ENCODE results near the gene CD28.
"Not testable (repeated sequence)": the region's sequence is repeated elsewhere in the genome, so short reads cannot be mapped to it uniquely, and the experiment has no call there.

Gene CD28

GRCh38 chr2:203688798-203689197, 17.6 kb upstream of the CD28 start:
- no peak for DNase-seq

DNA sequence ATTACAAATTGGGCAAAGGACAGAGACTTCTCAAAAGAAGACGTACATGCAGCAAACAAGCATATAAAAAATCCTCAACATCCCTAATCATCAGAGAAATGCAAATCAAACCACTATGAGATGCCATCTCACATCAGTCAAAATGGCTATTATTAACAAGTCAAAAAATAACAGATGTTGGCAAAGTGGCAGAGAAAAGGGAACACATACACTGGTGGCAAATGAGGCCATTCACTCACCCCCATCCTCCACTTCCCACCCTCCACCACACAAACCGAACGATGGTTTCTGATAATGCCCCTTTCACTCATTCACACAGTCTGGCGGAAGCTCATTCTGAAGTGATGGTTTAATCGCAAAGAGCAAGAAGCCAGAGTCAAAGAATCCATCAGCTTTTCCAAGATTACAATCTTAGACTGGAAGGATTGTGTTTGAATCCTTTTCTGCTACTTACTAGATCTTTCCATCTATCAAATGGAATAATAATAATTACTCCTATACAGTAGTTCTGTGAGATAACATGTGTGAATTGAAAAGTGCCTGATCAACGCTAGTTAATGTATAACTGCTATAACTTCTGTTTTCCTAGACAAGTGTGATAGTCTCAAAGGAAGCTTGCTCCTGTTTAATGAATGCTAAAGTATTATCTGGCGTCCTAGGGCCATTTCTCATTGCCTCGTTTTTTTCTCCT, 16.9 kb upstream of the CD28 start:
- no peak for DNase-seq

GRCh38 chr2:203690117-203690431, 16.4 kb upstream of the CD28 start:
- DNase-seq = no peak

DNA sequence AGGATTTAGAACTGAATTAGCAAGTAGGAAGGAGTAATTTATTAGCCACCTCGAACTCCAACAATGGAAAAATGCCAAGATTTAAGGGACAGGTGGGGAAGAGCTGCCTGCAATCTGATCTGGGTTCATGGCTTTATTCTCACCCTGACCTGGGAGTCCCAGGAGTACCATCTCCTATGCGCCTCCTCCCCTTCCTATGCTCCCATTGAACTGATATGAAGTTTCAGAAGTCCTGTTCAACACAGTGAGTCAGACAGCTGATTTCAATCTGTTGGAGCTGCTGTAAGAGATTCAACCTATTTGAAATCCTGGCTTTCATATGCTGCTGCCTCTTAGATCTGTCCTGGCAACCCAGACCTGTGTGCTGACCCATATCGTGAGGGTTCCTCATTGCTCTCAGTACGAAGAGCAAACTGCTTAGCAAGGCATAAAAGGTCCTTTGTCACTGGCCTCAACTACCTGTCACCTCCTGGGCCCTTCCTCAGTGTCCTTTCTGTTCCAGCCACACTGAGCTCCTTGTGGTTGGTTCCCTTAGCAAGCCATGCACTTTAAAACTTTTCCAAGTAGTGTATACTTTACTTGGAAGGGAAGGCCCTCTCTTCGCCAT, 15.9 kb upstream of the CD28 start:
- DNase-seq = no peak

GRCh38 chr2:203691149-203691548, 15.3 kb upstream of the CD28 start:
- DNase-seq = no peak

DNA sequence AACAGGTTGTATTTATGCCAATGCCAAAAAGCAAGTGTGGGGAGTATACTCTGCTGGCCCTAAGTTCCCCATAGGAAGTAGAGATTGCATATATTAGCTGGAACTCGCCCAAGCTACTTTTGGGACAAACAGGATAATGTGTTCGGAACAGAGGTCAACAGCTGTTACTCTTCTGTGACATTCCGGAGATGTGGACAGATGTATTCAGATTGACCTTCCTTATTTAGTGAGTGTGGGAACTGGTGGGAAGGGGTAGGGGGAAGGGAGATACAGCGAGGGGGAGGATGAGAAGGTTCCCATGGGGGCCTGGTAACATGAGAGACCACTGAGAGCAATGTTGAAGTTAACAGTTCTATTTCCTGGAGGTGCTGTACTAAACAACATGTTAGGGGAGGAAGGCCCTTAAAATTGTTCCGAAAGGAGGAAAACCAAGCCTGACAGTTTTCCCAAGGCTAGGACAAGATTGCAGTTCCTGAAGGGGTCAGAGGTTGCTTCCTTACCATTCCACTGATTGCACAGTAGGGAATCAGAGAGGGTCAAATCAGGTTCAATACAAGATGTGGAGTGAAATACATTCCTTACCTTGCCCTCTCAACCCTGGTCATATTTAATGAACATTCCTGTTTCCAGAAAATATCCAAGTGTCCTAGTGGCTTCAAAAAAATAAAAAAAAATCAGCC, 14.3 kb upstream of the CD28 start:
- DNase-seq = no peak

GRCh38 chr2:203693242-203693879, 13.1 kb upstream of the CD28 start:
- no peak for DNase-seq

- no peak for DNase-seq
Observed at GRCh38 chr2:203694191-203694590, 12.2 kb upstream of the CD28 start.

GRCh38 chr2:203697190-203697589, 9.2 kb upstream of the CD28 start:
- no peak for DNase-seq

- not testable (repeated sequence) for DNase-seq
Observed at GRCh38 chr2:203697763-203698162, 8.7 kb upstream of the CD28 start.

DNA sequence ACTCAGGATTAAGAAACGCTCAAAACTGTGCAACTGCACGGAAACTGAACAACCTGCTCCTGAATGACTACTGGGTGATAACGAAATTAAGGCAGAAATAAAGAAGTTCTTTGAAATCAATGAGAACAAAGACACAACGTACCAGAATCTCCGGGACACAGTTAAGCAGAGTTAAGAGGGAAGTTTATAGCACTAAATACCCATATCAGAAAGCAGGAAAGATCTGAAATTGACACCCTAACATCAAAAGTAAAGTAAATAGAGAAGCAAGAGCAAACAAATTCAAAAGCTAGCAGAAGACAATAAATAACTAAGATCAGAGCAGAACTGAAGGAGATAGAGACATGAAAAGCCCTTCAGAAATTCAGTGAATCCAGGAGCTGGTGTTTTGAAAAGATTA, 8.0 kb upstream of the CD28 start:
- DNase-seq = not testable (repeated sequence)

GRCh38 chr2:203704430-203704829, 2.0 kb upstream of the CD28 start:
- DNase-seq = no peak

DNA sequence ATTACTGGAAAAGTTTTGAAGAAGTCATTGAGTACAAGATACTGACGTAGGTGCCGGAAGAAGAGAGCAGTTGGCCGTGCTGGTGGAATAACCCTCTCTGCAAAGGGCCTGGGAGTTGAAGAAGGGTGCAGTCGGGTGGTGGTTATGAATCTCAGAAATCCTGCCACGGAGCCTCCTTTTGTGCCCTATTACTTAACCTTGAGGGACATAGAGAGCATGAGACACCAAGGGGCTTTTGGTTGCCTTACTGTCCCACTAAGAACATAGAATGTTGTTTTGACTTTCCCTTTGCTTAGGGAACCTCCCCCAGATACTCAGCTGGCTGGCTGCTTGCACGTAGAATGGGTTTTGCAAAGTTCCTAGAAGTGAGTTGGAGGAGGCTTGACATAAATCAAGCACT, 1.3 kb upstream of the CD28 start:
- DNase-seq = peak; percentile 37 to 46

DNA sequence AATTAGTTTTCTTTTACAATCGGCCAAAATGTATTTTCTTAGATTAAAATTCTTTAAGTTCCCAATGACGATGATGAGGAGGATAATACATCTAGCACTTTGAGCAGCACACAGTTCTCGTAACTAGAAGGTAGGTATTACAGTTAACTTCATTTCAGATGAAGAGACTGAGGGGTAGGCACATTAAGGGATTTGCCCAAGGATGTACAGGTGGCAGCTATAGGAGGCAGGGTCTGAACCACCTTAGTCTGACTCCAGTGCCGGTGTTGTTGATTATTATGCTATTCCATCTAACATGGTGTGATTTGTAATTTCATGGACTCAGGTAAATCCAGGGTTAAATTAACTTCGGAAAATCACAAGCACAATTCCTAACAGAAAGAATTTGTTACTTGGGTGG, 1.1 kb downstream of the CD28 start:
- no peak for DNase-seq

DNA sequence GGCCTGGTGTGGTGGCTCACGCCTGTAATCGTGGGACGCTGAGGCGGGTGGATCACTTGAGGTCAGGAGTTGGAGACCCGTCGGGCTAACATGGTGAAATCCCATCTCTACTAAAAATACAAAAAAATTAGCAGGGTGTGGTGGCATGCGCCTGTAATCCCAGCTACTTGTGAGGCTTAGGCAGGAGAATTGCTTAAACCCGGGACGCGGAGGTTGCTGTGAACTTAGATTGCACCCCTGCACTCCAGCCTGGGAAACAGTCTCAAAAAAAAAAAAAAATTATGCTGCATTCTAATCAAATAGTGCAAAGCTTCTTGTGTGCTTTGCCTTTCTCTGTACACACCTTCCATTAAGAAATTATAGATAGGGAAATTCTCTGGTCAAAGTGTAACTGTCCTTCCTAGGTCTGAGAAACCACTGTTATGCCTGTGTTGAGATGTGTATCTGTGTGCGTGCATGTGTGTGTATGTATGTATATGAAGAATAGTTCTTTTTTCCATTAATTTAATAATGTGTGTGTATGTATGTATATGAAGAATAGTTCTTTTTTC, 2.5 kb downstream of the CD28 start:
- DNase-seq = no peak

GRCh38 chr2:203709416-203710040, 3.1 kb downstream of the CD28 start:
- no peak for DNase-seq

- DNase-seq = no peak
Observed at GRCh38 chr2:203710226-203710625, 3.8 kb downstream of the CD28 start.

GRCh38 chr2:203710952-203711351, 4.5 kb downstream of the CD28 start:
- no peak for DNase-seq

DNA sequence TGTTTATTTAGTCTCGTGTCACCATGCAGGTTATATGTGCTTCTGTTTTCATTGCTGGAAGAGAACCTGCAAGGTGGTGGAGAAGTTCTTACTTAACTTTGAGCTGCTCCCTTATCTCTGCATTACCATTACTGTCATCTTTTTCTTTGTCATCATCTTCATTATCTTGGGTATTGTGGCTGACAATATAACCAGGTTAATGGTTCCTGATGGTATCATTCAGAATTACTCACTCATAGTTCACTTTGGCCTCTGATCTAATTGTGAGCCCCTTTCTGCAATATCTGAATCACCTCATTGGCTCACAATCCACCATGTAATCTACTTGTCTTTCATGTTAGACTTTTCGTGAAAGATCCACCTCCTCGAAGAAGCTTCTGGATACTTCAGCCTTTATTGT, 5.0 kb downstream of the CD28 start:
- no peak for DNase-seq

GRCh38 chr2:203713381-203713780, 6.9 kb downstream of the CD28 start:
- DNase-seq = no peak

DNA sequence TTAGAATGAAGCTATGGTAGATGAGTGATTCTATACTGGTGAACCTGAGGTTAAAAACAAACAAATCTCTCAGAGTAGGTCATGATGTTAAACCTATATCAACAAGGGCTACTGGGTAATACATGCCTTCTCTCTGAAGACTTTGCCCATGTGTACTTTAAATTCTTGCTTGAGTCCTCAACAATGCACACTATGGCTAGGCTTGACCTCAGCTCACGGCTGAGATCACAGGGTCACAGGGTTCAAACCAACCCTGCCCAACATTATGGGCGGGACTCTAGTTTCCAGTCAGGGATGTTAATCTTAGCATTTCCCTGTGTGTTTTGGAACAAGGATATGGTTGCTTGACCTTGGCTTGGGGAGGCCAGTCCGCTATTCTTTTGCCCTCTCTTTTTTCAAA, 7.7 kb downstream of the CD28 start:
- no peak for DNase-seq

GRCh38 chr2:203715744-203716143, 9.3 kb downstream of the CD28 start:
- no peak for DNase-seq

- DNase-seq = peak; percentile 32 to 46
Observed at GRCh38 chr2:203718087-203718486, 11.6 kb downstream of the CD28 start.

Measured in activated CD4-positive, alpha-beta T cell treated with anti-CD3 and anti-CD28 coated beads for 4 hours (primary cell).